Endothelial cell of umbilical vein (primary cell): Measurements from ENCODE around the gene RTL5. TPM values are rescaled to one million over a fixed set of nuclear protein-coding genes. Genes with fewer than 3 reads are reported as not detected.

Experiments used
- BruUV-seq: library from RNA; stranded (reverse); fragments of 400-500 nt; replicated peaks from 2 replicates; lab custom pipeline; 2021; lab: Mats Ljungman, UMichigan
- CTCF ChIA-PET: fragments of 300-600, 350-600 bp; sonication (Branson Sonifier 250); formaldehyde crosslinking; loops from one replicate; lab custom pipeline; 2021; ENCODE audit warnings: antibody characterized with exemption, inconsistent platforms; lab: Charles Lee
- POLR2A ChIA-PET: fragments of 300-600, 350-600 bp; sonication (Branson Sonifier 250); formaldehyde crosslinking; loops from one replicate; lab custom pipeline; 2021; ENCODE audit warnings: antibody characterized with exemption, inconsistent platforms; lab: Charles Lee
- DNase-seq: peaks from one replicate; pipeline ENCODE4 v3.0.0-alpha.2; 2011; ENCODE audit warnings: low read depth, low spot score
- FAIRE-seq: peaks from 2 replicates; lab custom pipeline; 2011; peaks lifted over from hg19 to GRCh38; lab: Jason Lieb, UNC
- H2AFZ ChIP-seq: 2 replicates; pipeline ENCODE4 v1.6.0; 2012; ENCODE audit warnings: low read depth, low read length, control low read depth, inconsistent platforms
- H3K27ac ChIP-seq: 2 replicates; pipeline ENCODE4 v1.5.1; 2011; ENCODE audit warnings: low read depth, mild to moderate bottlenecking, control low read depth, low read length, moderate library complexity; ENCODE audit not compliant: insufficient read depth
- H3K27me3 ChIP-seq, 2 experiments: 2 replicates each; pipeline versions ENCODE4 v1.6.0 to v1.6.1; 2011; ENCODE audit warnings: low read length in 2 of 2, mixed read lengths in 1 of 2; ENCODE audit not compliant: control insufficient read depth in 2 of 2, insufficient read depth in 2 of 2
- H3K36me3 ChIP-seq, 2 experiments: 2 replicates in 1 of 2; 3 replicates in 1 of 2; pipeline ENCODE4 v1.5.1; 2011; ENCODE audit warnings: low read length in 2 of 2, mild to moderate bottlenecking in 1 of 2, moderate library complexity in 1 of 2; ENCODE audit not compliant: control insufficient read depth in 2 of 2, insufficient read depth in 2 of 2; ENCODE audit errors: extremely low read depth in 1 of 2
- H3K4me1 ChIP-seq: 3 replicates; pipeline ENCODE4 v1.5.1; 2011; ENCODE audit warnings: mild to moderate bottlenecking, low read length; ENCODE audit not compliant: control insufficient read depth, insufficient read depth; ENCODE audit errors: extremely low read depth
- H3K4me2 ChIP-seq: 2 replicates; pipeline ENCODE4 v1.6.1; 2011; ENCODE audit warnings: low read length, control low read depth, mixed read lengths; ENCODE audit not compliant: insufficient read depth
- H3K4me3 ChIP-seq, 3 experiments: fragments of 200-600 bp in 1 of 3; sonication (generic), shearing (Covaris generic) in 1 of 3; replicated peaks in 1 of 3; 2 replicates each; pipeline ENCODE4 v1.5.1; 2011 to 2016; ENCODE audit warnings: control low read depth in 3 of 3, low read length in 3 of 3, mild to moderate bottlenecking in 2 of 3, inconsistent platforms in 1 of 3, low read depth in 1 of 3, moderate library complexity in 1 of 3; ENCODE audit not compliant: insufficient read depth in 1 of 3
- H3K79me2 ChIP-seq: 2 replicates; pipeline ENCODE4 v1.6.0; 2012; ENCODE audit warnings: low read length, inconsistent platforms; ENCODE audit not compliant: control insufficient read depth, insufficient read depth
- H3K9ac ChIP-seq: replicated peaks from 2 replicates; pipeline ENCODE3; 2011; ENCODE audit warnings: low read length, control low read depth; ENCODE audit not compliant: insufficient read depth; ENCODE audit errors: extremely low read depth
- H3K9me1 ChIP-seq: replicated peaks from 3 replicates; pipeline ENCODE4 v1.6.0; 2011; ENCODE audit warnings: mild to moderate bottlenecking, low read length; ENCODE audit not compliant: control insufficient read depth, insufficient read depth; ENCODE audit errors: extremely low read depth
- H3K9me3 ChIP-seq: replicated peaks from 2 replicates; pipeline ENCODE4 v1.5.1; 2012; ENCODE audit warnings: low read length, inconsistent platforms; ENCODE audit not compliant: control insufficient read depth, insufficient read depth
- H4K20me1 ChIP-seq: replicated peaks from 2 replicates; pipeline ENCODE3; 2011; ENCODE audit warnings: mild to moderate bottlenecking, low read length; ENCODE audit not compliant: control insufficient read depth, insufficient read depth; ENCODE audit errors: extremely low read depth
- EZH2 ChIP-seq: IDR thresholded peaks from 2 replicates; pipeline ENCODE4 v1.6.1; 2012; ENCODE audit warnings: borderline replicate concordance, low read depth, mild to moderate bottlenecking, moderate library complexity, low read length, inconsistent platforms; ENCODE audit not compliant: severe bottlenecking
- JUN ChIP-seq: IDR thresholded peaks from 2 replicates; pipeline ENCODE4 v1.6.1; 2011; ENCODE audit warnings: borderline replicate concordance, low read depth; ENCODE audit not compliant: insufficient read length, insufficient read depth
- MAX ChIP-seq: IDR thresholded peaks from 2 replicates; pipeline ENCODE4 v1.6.1; 2011; ENCODE audit not compliant: insufficient read depth, insufficient read length
- POLR2A ChIP-seq: IDR thresholded peaks from 2 replicates; pipeline ENCODE4 v1.6.1; 2012; ENCODE audit warnings: low read depth, mild to moderate bottlenecking, control low read depth, low read length
- POLR2AphosphoS5 ChIP-seq: IDR thresholded peaks from 2 replicates; pipeline ENCODE4 v1.6.1; 2012; ENCODE audit warnings: low read depth, mild to moderate bottlenecking, control low read depth, low read length, moderate library complexity; ENCODE audit not compliant: insufficient read depth
- dilution Hi-C: fragments of 300-500 bp; cut with MboI; formaldehyde crosslinking; loops from one replicate; pipeline ENCODE4 v1.15.0; 2019; ENCODE audit warnings: low sequenced_read_pairs; ENCODE audit not compliant: extremely low pct_ligation_motif_present
- intact Hi-C: fragments of 100-400 bp; cut with micrococcal nuclease; formaldehyde crosslinking; loops from one replicate; pipeline ENCODE4 v1.10.0; 2022
- polyA plus RNA-seq, 4 experiments: library from polyadenylated mRNA; depleted of rRNA in 3 of 4; stranded (reverse) in 3 of 4; unstranded in 1 of 4; fragments of >200 nt; gene quantifications; 2 replicates each; pipeline versions ENCODE4 v1.2.1 to v1.2.3, GENCODE V29; 2011 to 2012; ENCODE audit warnings: missing spikeins in 1 of 4
- total RNA-seq: library from RNA; stranded (reverse); gene quantifications from 2 replicates; pipeline ENCODE4 v1.2.3, GENCODE V29; 2021
- TF ChIP-seq, protein P1 (sequence below), 2 donors: IDR thresholded peaks; 1 replicate in 1 of 2; 2 replicates in 1 of 2; pipeline ENCODE4 v1.5.1; 2011; ENCODE audit warnings: low read length in 2 of 2, mild to moderate bottlenecking in 2 of 2, moderate library complexity in 2 of 2, control low read depth in 1 of 2, inconsistent platforms in 1 of 2, low read depth in 1 of 2; ENCODE audit not compliant: insufficient read depth in 1 of 2; ENCODE audit errors: extremely low read depth in 1 of 2

RTL5 gene
- total and polyA plus RNA-seq, 2 donors (not counting 3 experiments of a cell fraction or from before 2014, with no cell fraction given), result 1.0 to 1.7 TPM

- H3K4me1 ChIP-seq, result peaks cover 29% of the 10 kb centered on the region
- dilution Hi-C loops, result no loop called here
- no peak overlapping the region for H3K27ac ChIP-seq
- DNase-seq, result no peak
- no peak overlapping the region for H3K9ac ChIP-seq
- H3K9me3 ChIP-seq, result no peaks in the 10 kb centered on the region
- BruUV-seq, result no TSS peak
- H3K4me3 ChIP-seq, result peak overlapping the region; percentile 10 to 37 (median 32)
- peaks cover 6 to 11% of the 10 kb centered on the region in 2 experiments for H3K36me3 ChIP-seq
- H3K9me1 ChIP-seq, result no peaks in the 10 kb centered on the region
- TF ChIP-seq POLR2AphosphoS5, result no peak
- TF ChIP-seq, protein P1, sequence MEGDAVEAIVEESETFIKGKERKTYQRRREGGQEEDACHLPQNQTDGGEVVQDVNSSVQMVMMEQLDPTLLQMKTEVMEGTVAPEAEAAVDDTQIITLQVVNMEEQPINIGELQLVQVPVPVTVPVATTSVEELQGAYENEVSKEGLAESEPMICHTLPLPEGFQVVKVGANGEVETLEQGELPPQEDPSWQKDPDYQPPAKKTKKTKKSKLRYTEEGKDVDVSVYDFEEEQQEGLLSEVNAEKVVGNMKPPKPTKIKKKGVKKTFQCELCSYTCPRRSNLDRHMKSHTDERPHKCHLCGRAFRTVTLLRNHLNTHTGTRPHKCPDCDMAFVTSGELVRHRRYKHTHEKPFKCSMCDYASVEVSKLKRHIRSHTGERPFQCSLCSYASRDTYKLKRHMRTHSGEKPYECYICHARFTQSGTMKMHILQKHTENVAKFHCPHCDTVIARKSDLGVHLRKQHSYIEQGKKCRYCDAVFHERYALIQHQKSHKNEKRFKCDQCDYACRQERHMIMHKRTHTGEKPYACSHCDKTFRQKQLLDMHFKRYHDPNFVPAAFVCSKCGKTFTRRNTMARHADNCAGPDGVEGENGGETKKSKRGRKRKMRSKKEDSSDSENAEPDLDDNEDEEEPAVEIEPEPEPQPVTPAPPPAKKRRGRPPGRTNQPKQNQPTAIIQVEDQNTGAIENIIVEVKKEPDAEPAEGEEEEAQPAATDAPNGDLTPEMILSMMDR (IDR thresholded peaks at IDR 0.05; ENCODE audit: extremely low read depth in 1 of 2, insufficient read depth in 1 of 2, low read depth in 1 of 2, low read length in 2 of 2), result no peak
- H3K27me3 ChIP-seq, result no peaks in the 10 kb centered on the region
- CTCF ChIA-PET, result interaction anchor here (0.9 to 1.5 kb wide), 5 partner anchors 109 to 221 kb away, joined by 3 to 4 read pairs (median 3); no protein-coding TSS in a partner anchor
- intact Hi-C loops, result no loop called here
- H3K79me2 ChIP-seq, result peaks cover 9% of the 10 kb centered on the region
- peak overlapping the region; percentile 67 for H3K4me2 ChIP-seq
- H4K20me1 ChIP-seq, result no peaks in the 10 kb centered on the region
- H2AFZ ChIP-seq, result no peak overlapping the region
- POLR2A ChIA-PET, result no interaction called here
- peak; percentile 26 for FAIRE-seq
Measured at GRCh38 chrX:72130762-72131250, 909 bp downstream of the RTL5 start.

- FAIRE-seq, result no peak
- Histone ChIP-seq H3K9me1 (no peaks in the 10 kb centered on the region), H3K79me2 (peaks cover 9% of the 10 kb centered on the region), H4K20me1 (no peaks in the 10 kb centered on the region), H3K27ac (no peak overlapping the region), H3K4me2 (peak overlapping the region; percentile 21), H3K27me3 (no peaks in the 10 kb centered on the region), H3K9ac (no peak overlapping the region), H3K4me1 (peaks cover 34% of the 10 kb centered on the region), H3K4me3 (no peak overlapping the region), H2AFZ (no peak overlapping the region), H3K36me3 (peaks cover 6 to 11% of the 10 kb centered on the region in 2 experiments), H3K9me3 (no peaks in the 10 kb centered on the region)
- TSS peak; percentile 19 for BruUV-seq
- TF ChIP-seq MAX, result no peak
- TF ChIP-seq JUN, result no peak
- TF ChIP-seq EZH2, result no peak
- TF ChIP-seq POLR2A, result no peak
- TF ChIP-seq, protein P1 (IDR thresholded peaks at IDR 0.05; ENCODE audit: extremely low read depth in 1 of 2, insufficient read depth in 1 of 2, low read depth in 1 of 2, low read length in 2 of 2), result no peak
- TF ChIP-seq POLR2AphosphoS5, result no peak
- intact Hi-C loops (no loop called here), dilution Hi-C loops (no loop called here)
- CTCF ChIA-PET, result interaction anchor here (0.9 to 1.2 kb wide), 3 partner anchors 112 to 132 kb away, joined by 3 read pairs; no protein-coding TSS in a partner anchor
- DNase-seq, result no peak
- POLR2A ChIA-PET, result no interaction called here
Measured at GRCh38 chrX:72130156-72130761, 1.5 kb downstream of the RTL5 start.
